A673 (cell line): ENCODE data around the gene ULK1. TPM values are rescaled to one million over a fixed set of nuclear protein-coding genes. Genes with fewer than 3 reads are reported as not detected.

Experiments
- BruUV-seq: library from RNA; stranded (reverse); fragments of 400-500 nt; replicated peaks from 2 replicates; lab custom pipeline; 2021; lab: Mats Ljungman, UMichigan
- CTCF ChIA-PET: fragments of 300-600 bp; sonication (Branson Sonifier 250); formaldehyde crosslinking; loops from one replicate; lab custom pipeline; 2022; ENCODE audit warnings: antibody characterized with exemption; lab: Charles Lee
- POLR2A ChIA-PET: fragments of 300-600 bp; sonication (Branson Sonifier 250); formaldehyde crosslinking; loops from one replicate; lab custom pipeline; 2022; ENCODE audit warnings: antibody characterized with exemption; ENCODE audit not compliant: low non-redundant PET; lab: Charles Lee
- DNase-seq: peaks from one replicate; pipeline ENCODE4 v3.0.0-alpha.2; 2015; ENCODE audit warnings: low spot score
- H3K27ac ChIP-seq: fragments of 200-600 bp; sonication (generic); 2 replicates; pipeline ENCODE4 v1.5.1; 2016; ENCODE audit warnings: mixed run types, low read depth, mild to moderate bottlenecking, mixed read lengths, antibody characterized with exemption, low read length; ENCODE audit not compliant: poor library complexity, severe bottlenecking
- H3K27me3 ChIP-seq: fragments of 200-600 bp; sonication (generic); replicated peaks from 2 replicates; pipeline ENCODE4 v1.6.1; 2017; ENCODE audit warnings: mixed run types, low read depth, mild to moderate bottlenecking, mixed read lengths, antibody characterized with exemption, low read length; ENCODE audit not compliant: insufficient read depth, poor library complexity
- H3K36me3 ChIP-seq: fragments of 200-600 bp; sonication (generic); 2 replicates; pipeline ENCODE4 v1.6.1; 2016; ENCODE audit warnings: mixed run types, mild to moderate bottlenecking, mixed read lengths, antibody characterized with exemption, low read length; ENCODE audit not compliant: insufficient read depth, poor library complexity, severe bottlenecking
- H3K4me1 ChIP-seq: fragments of 200-600 bp; sonication (generic); 2 replicates; pipeline ENCODE4 v1.6.1; 2017; ENCODE audit warnings: mixed run types, mild to moderate bottlenecking, mixed read lengths, antibody characterized with exemption, low read length; ENCODE audit not compliant: insufficient read depth, poor library complexity, severe bottlenecking
- H3K4me3 ChIP-seq: fragments of 200-600 bp; sonication (generic); 2 replicates; pipeline ENCODE4 v1.5.1; 2016; ENCODE audit warnings: low read depth, mixed run types, mild to moderate bottlenecking, mixed read lengths, low read length; ENCODE audit not compliant: poor library complexity, severe bottlenecking
- H3K9me3 ChIP-seq: fragments of 200-600 bp; sonication (generic); 2 replicates; pipeline ENCODE4 v1.6.1; 2016; ENCODE audit warnings: mixed run types, low read depth, mild to moderate bottlenecking, mixed read lengths, antibody characterized with exemption, low read length; ENCODE audit not compliant: poor library complexity, severe bottlenecking
- CTCF ChIP-seq: fragments of 300-800, 200-600 bp; sonication (generic); conservative IDR thresholded peaks from 2 replicates; pipeline ENCODE4 v1.5.1; 2017; ENCODE audit warnings: low read depth, mild to moderate bottlenecking, antibody characterized with exemption, low read length, moderate library complexity, mixed read lengths
- EZH2 ChIP-seq: fragments of 200-600 bp; sonication (generic); IDR thresholded peaks from 2 replicates; pipeline ENCODE4 v1.6.1; 2017; ENCODE audit warnings: borderline replicate concordance, low read depth, mild to moderate bottlenecking, mixed read lengths, antibody characterized with exemption, low read length; ENCODE audit not compliant: poor library complexity, severe bottlenecking
- intact Hi-C: fragments of 100-400 bp; cut with micrococcal nuclease; formaldehyde crosslinking; loops from one replicate; pipeline ENCODE4 v1.10.0; 2022; ENCODE audit not compliant: unreplicated experiment
- total RNA-seq: library from RNA; stranded (reverse); gene quantifications from 2 replicates; pipeline ENCODE4 v1.2.3, GENCODE V29; 2021

The ULK1 gene
- total RNA-seq, 1 experiment from 2014 or later: 57.3 TPM

DNA sequence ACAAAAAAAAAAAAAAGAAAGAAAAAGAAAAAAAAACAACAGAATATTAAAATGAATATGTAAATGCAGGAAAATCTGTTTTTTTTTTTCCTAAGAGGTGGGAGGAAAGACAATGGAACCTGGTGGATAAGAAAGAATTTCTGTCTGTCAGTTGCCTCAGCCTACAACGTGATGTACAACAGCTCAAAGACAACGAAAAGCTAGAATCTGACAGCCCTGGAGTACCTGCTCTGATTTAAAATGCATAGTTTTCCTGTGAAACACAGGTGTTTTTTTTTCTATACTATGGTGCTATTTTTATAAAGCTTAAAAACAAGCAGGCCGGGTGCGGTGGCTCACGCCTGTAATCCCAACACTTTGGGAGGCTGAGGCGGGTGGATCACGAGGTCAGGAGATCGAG lies 30.0 kb upstream of the ULK1 start:
- ChIA-PET CTCF (no interaction called here), POLR2A (no interaction called here)
- H3K36me3 ChIP-seq: no peaks in the 10 kb centered on the region
- no peaks in the 10 kb centered on the region for H3K27me3 ChIP-seq
- peaks cover 26% of the 10 kb centered on the region for H3K4me1 ChIP-seq
- intact Hi-C loops: no loop called here
- H3K27ac ChIP-seq: no peak overlapping the region
- no peak overlapping the region for H3K4me3 ChIP-seq
- no peaks in the 10 kb centered on the region for H3K9me3 ChIP-seq
- TF ChIP-seq EZH2 (no peak), CTCF (no peak)
- no TSS peak for BruUV-seq
- no peak for DNase-seq

- intact Hi-C loops: no loop called here
- Histone ChIP-seq H3K4me3 (no peak overlapping the region), H3K9me3 (no peaks in the 10 kb centered on the region), H3K36me3 (no peaks in the 10 kb centered on the region), H3K27ac (no peak overlapping the region), H3K27me3 (no peaks in the 10 kb centered on the region), H3K4me1 (peaks cover 23% of the 10 kb centered on the region)
- POLR2A ChIA-PET: no interaction called here
- no TSS peak for BruUV-seq
- DNase-seq: no peak
- TF ChIP-seq CTCF (no peak), EZH2 (no peak)
- CTCF ChIA-PET: no interaction called here
These were observed 29.1 kb upstream of the ULK1 start for GRCh38 chr12:131865180-131865875.

DNA sequence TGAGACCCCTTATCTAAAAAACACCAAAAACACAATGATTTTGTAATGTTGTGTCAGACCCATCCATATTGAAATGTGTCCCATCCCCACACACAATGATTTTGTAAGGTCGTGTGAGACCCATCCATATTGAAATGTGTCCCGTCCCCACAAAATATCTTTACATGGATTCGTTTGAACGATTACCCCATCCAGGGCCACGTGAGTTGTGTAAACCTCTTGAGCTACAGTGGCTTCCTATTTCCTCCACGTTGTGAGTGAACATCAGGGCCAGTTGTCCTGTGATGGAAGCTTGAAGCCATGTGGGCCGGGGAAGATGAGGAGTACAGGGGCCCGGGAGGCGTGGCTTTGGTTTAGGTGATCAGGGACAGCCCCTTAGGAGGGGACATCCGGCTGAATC lies 27.0 kb upstream of the ULK1 start:
- no TSS peak for BruUV-seq
- peaks cover 11% of the 10 kb centered on the region for H3K4me1 ChIP-seq
- no peak for TF ChIP-seq EZH2
- TF ChIP-seq CTCF: no peak
- no peak for DNase-seq
- POLR2A ChIA-PET: no interaction called here
- no peaks in the 10 kb centered on the region for H3K9me3 ChIP-seq
- H3K4me3 ChIP-seq: no peak overlapping the region
- H3K36me3 ChIP-seq: no peaks in the 10 kb centered on the region
- no peak overlapping the region for H3K27ac ChIP-seq
- no peaks in the 10 kb centered on the region for H3K27me3 ChIP-seq
- CTCF ChIA-PET: no interaction called here
- intact Hi-C loops: no loop called here
